Central memory CD8-positive, alpha-beta T cell (primary cell): ENCODE measurements around the gene PGPEP1.
"Not testable (repeated sequence)": the region's sequence is repeated elsewhere in the genome, so short reads cannot be mapped to it uniquely, and the experiment has no call there.

Experiments
- ATAC-seq: fragments of 150-1000 bp; cut with Tn5 transposase; replicated peaks from 2 replicates; pipeline ENCODE4 v1.10.0; 2022; ENCODE audit warnings: mild to moderate bottlenecking, moderate FRiP score, moderate number of reproducible peaks; ENCODE audit not compliant: poor library complexity, severe bottlenecking; ENCODE audit errors: extremely low read depth
- DNase-seq, 2 donors: peaks; one replicate each; pipeline ENCODE4 v3.0.0; 2021; ENCODE audit warnings: low spot score in 2 of 2
- H3K27ac Mint-ChIP-seq: one replicate; pipeline ENCODE4 v1.8.0; 2022; ENCODE audit warnings: low read depth, mild to moderate bottlenecking, moderate library complexity, mixed read lengths
- H3K27me3 Mint-ChIP-seq: one replicate; pipeline ENCODE4 v1.8.0; 2022; ENCODE audit warnings: mixed read lengths
- H3K36me3 Mint-ChIP-seq: one replicate; pipeline ENCODE4 v1.8.0; 2022; ENCODE audit warnings: mild to moderate bottlenecking, moderate library complexity, mixed read lengths; ENCODE audit not compliant: insufficient read depth
- H3K4me1 Mint-ChIP-seq: one replicate; pipeline ENCODE4 v1.8.0; 2022; ENCODE audit warnings: mixed read lengths
- H3K4me3 Mint-ChIP-seq: one replicate; pipeline ENCODE4 v1.8.0; 2022; ENCODE audit warnings: mild to moderate bottlenecking, moderate library complexity, mixed read lengths
- H3K9me3 Mint-ChIP-seq: one replicate; pipeline ENCODE4 v1.8.0; 2022; ENCODE audit warnings: mixed read lengths

The PGPEP1 gene

DNA sequence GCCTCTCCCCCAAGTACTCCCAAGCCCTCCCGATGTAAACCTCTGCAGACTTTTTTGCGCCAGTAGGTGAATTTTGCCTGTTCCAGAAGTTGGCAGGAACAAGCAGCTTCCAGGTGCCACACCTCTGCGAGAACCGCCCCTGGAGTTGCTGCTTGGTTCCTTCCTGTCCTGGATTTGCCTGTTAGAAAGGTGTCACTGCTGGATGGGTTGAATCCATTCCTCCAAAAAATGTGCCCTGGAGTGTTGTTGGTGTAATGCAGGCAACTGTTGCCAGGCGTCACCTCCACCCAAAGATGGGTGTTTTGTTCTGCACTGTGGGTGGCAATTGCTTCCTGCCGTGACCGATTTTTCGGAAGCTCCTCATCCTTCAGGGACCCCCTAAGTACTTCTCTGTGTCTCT lies 5.7 kb downstream of the PGPEP1 start:
- ATAC-seq, result no peak
- no peak overlapping the region for H3K4me3 Mint-ChIP-seq
- peaks cover 22% of the 10 kb centered on the region for H3K4me1 Mint-ChIP-seq
- no peaks in the 10 kb centered on the region for H3K9me3 Mint-ChIP-seq
- H3K27me3 Mint-ChIP-seq, result no peaks in the 10 kb centered on the region
- H3K36me3 Mint-ChIP-seq, result peaks cover 36% of the 10 kb centered on the region
- no peak for DNase-seq
- no peak overlapping the region for H3K27ac Mint-ChIP-seq

DNA sequence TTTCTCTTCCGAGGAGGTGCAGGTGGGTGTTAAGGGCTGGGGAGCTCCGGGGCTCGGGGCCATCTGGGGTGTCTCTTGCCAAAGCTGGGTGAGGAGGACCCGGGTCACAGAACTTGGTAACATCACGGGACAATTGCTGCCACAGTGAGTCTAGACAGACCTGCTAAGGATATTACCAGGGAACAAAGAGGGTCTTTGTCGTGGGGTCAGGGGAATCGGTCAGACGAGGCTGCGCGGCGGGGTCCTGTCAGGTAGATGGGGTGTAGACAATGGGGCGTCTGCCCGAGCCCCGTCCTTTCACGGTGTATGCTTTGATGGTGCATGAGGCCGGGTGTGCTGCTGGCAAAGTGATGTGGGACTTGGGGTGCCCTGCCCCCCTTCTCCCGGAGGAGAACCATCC lies 7.8 kb downstream of the PGPEP1 start:
- ATAC-seq (no peak), DNase-seq (no peak)
- H3K36me3 Mint-ChIP-seq, result peaks cover 34% of the 10 kb centered on the region
- no peaks in the 10 kb centered on the region for H3K27me3 Mint-ChIP-seq
- H3K4me1 Mint-ChIP-seq, result peaks cover 17% of the 10 kb centered on the region
- H3K9me3 Mint-ChIP-seq, result no peaks in the 10 kb centered on the region
- no peak overlapping the region for H3K4me3 Mint-ChIP-seq
- no peak overlapping the region for H3K27ac Mint-ChIP-seq

DNA sequence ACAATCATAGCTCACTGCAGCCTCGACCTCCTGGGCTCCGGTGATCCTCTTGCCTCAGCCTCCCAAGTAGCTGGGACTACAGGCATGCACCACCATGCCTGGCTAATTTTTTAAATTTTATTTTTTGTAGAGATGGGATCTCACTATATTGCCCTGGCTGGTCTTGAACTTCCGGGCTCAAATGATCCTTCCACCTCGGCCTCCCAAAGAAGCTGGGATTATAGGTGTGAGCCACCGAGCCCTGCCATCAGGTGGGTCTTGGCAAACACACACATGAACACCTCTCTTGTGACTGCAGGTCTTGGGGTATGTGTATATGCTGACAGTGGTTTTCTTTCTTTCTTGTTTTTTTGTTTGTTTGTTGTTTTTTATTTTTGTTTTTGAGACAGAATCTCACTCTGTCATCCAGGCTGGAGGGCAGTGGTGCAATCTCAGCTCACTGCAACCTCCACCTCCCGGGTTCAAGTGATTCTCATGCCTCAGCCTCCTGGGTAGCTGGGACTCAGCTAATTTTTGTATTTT lies 8.5 kb downstream of the PGPEP1 start:
- not testable (repeated sequence) for H3K27me3 Mint-ChIP-seq, H3K9me3 Mint-ChIP-seq, H3K27ac Mint-ChIP-seq, ATAC-seq, H3K4me3 Mint-ChIP-seq, DNase-seq
- peaks cover 23% of the 10 kb centered on the region for H3K4me1 Mint-ChIP-seq
- H3K36me3 Mint-ChIP-seq, result peaks cover 34% of the 10 kb centered on the region

DNA sequence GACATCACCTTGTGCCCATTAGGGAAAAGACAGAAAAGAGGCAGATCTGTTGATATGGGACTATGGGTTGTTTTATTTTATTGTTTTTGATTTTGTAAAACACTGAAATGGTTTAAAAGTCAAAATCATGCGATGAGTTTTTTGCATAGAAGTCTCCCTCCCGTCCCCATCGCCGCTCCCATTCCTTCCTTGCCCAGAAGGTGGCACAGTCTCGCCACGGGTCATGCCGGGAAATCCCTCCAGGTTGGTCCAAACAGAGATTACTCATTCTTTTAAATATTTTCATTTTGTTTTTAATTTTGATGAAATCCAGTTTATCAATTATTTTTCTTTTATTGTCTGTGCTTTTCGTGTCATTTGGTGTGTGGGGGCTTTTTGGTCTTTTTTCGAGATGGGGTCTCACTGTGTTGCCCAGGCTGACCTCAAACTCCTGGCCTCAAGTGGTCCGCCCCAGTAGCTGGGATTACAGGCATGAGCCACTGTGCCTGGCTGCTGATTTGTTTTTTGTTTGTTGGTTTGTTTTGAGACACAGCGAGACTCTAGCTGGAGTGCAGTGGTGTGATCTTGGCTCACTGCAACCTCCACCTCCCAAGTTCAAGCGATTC lies 9.2 kb downstream of the PGPEP1 start:
- H3K36me3 Mint-ChIP-seq, result peaks cover 29% of the 10 kb centered on the region
- H3K27me3 Mint-ChIP-seq, result no peaks in the 10 kb centered on the region
- H3K9me3 Mint-ChIP-seq, result no peaks in the 10 kb centered on the region
- no peak for DNase-seq
- no peak overlapping the region for H3K27ac Mint-ChIP-seq
- no peak overlapping the region for H3K4me3 Mint-ChIP-seq
- H3K4me1 Mint-ChIP-seq, result peaks cover 23% of the 10 kb centered on the region
- no peak for ATAC-seq

DNA sequence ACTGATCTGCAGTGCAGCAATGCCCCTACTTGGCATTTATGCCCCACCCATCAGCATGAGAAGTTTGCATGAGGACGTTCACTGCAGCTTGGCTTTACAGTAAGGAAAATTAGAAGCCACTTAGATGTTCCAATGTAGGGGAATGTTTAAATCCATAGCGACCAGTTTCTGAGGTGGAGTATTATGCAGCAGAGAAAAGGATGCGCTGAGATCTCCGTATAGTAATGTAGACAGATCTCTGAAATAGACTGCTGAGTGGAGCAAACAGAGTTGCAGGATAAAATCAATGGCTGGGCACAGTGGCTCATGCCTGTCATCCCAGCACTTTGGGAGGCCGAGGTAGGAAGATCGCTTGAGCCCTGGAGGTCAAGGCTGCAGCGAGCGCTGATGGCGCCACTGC lies 10.1 kb downstream of the PGPEP1 start:
- Mint-ChIP-seq H3K9me3 (no peaks in the 10 kb centered on the region), H3K27me3 (no peaks in the 10 kb centered on the region), H3K27ac (no peak overlapping the region), H3K4me3 (no peak overlapping the region), H3K4me1 (peaks cover 23% of the 10 kb centered on the region), H3K36me3 (peaks cover 29% of the 10 kb centered on the region)
- DNase-seq, result no peak
- ATAC-seq, result no peak

DNA sequence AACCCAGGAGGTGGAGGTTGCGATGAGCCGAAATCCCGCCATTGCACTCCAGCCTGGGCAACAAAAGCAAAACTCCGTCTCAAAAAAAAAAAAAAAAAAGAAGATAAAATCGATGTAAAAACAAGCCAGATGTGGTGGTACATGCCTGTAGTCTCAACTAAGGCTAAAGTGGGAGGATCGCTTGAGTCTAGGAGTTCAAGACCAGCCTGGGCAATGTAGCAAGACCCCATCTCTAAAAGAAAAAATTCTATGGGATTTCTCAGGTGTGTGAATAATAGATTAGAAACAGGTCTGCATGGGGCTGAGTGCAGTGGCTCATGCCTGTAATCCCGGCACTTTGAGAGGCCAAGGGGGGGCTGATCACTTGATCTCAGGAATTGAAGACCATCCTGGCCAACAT lies 11.1 kb downstream of the PGPEP1 start:
- no peaks in the 10 kb centered on the region for H3K9me3 Mint-ChIP-seq
- ATAC-seq, result no peak
- no peak overlapping the region for H3K4me3 Mint-ChIP-seq
- H3K4me1 Mint-ChIP-seq, result peaks cover 17% of the 10 kb centered on the region
- no peaks in the 10 kb centered on the region for H3K27me3 Mint-ChIP-seq
- DNase-seq, result no peak
- H3K36me3 Mint-ChIP-seq, result peaks cover 34% of the 10 kb centered on the region
- H3K27ac Mint-ChIP-seq, result no peak overlapping the region

DNA sequence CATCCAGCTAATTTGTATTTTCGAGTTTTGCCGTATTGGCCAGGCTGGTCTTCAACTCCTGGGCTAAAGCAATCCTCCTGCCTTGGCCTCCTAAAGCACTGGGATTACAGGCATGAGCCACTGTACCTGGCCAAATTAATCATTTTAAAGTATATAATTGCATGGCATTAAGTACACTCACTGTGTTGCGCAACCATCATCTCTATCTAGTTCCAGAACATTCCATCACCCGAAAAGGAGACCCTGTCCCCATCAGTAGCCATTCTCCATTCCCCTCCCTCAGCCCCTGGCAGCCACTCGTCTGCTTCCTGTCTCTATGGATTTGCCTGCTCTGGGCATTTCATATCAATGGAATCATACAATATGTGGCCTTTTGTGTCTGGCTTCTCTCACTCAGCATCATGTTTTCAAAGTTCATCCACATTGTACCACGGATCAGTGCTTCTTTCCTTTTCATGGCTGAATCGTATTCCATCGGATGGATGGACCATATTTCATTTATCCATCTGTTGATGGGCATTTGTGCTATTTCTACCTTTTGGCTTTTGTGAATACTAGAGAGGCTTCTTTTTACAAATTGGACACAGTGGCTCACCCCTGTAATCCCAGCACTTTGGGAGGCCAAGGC lies 13.1 kb downstream of the PGPEP1 start:
- no peaks in the 10 kb centered on the region for H3K9me3 Mint-ChIP-seq
- no peak overlapping the region for H3K4me3 Mint-ChIP-seq
- DNase-seq, result no peak
- peaks cover 7% of the 10 kb centered on the region for H3K4me1 Mint-ChIP-seq
- no peak for ATAC-seq
- no peaks in the 10 kb centered on the region for H3K27me3 Mint-ChIP-seq
- H3K27ac Mint-ChIP-seq, result no peak overlapping the region
- peaks cover 38% of the 10 kb centered on the region for H3K36me3 Mint-ChIP-seq

DNA sequence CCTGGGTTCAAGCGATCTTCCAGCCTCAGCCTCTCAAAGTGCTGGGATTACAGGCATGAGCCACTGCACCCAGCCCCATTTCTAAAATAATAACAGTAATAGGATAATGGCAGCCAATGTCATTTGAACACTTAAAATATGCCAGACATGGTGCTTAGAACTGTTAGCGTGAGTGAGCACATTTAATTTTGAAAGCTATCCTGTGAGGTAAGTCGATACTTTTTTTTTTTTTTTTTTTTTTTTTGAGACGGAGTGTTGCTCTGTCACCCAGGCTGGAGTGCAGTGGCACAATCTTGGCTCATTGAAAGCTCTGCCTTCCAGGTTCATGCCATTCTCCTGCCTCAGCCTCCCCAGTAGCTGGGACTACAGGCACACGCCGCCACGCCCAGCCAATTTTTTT lies 14.3 kb downstream of the PGPEP1 start:
- H3K4me1 Mint-ChIP-seq, H3K9me3 Mint-ChIP-seq, H3K27me3 Mint-ChIP-seq, H3K27ac Mint-ChIP-seq, H3K4me3 Mint-ChIP-seq, ATAC-seq, DNase-seq: not testable (repeated sequence)
- H3K36me3 Mint-ChIP-seq, result peaks cover 42% of the 10 kb centered on the region

DNA sequence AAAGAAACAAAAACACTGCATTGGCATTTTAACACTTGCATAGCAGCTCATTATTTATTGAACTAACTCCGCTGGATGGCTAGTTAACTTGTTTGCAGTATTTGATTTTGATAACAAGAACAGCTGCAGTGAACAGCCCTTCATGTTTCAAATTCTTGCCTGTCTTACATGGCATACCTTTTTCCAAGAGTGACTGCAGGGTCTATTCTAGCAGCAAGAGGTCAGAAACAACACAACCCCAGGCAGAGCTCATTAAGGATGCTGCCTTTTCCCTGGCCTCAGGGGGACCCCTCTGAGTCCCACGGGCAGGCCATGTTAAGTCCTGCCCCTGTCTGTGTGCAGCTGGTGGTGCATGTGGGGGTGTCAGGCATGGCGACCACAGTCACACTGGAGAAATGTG lies 16.6 kb downstream of the PGPEP1 start:
- no peaks in the 10 kb centered on the region for H3K9me3 Mint-ChIP-seq
- peaks cover 39% of the 10 kb centered on the region for H3K36me3 Mint-ChIP-seq
- H3K4me1 Mint-ChIP-seq, result peaks cover 7% of the 10 kb centered on the region
- DNase-seq (no peak), ATAC-seq (no peak)
- H3K27ac Mint-ChIP-seq, result no peak overlapping the region
- H3K27me3 Mint-ChIP-seq, result no peaks in the 10 kb centered on the region
- no peak overlapping the region for H3K4me3 Mint-ChIP-seq

DNA sequence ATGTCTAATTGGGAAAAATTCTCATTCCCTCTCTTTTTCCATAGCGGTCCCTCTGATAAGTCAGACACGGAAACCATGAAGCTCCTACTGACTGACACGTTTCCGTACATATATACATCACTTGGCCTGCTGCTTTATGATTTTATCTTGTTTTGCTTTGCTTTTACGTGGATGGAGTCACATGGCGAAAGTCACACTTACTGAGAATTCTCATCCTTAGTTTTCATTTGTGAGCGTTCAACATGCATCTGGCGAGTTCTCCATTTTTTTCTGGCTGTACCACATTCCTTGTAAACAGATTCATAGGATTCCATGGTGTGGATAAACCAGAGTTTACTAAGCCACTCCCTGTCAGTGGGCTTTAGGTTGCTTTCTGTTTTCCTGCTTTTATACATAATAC lies 21.2 kb downstream of the PGPEP1 start:
- no peak for DNase-seq
- Mint-ChIP-seq H3K36me3 (peaks cover 40% of the 10 kb centered on the region), H3K4me1 (no peaks in the 10 kb centered on the region), H3K27me3 (no peaks in the 10 kb centered on the region), H3K27ac (no peak overlapping the region), H3K4me3 (no peak overlapping the region), H3K9me3 (no peaks in the 10 kb centered on the region)
- no peak for ATAC-seq

DNA sequence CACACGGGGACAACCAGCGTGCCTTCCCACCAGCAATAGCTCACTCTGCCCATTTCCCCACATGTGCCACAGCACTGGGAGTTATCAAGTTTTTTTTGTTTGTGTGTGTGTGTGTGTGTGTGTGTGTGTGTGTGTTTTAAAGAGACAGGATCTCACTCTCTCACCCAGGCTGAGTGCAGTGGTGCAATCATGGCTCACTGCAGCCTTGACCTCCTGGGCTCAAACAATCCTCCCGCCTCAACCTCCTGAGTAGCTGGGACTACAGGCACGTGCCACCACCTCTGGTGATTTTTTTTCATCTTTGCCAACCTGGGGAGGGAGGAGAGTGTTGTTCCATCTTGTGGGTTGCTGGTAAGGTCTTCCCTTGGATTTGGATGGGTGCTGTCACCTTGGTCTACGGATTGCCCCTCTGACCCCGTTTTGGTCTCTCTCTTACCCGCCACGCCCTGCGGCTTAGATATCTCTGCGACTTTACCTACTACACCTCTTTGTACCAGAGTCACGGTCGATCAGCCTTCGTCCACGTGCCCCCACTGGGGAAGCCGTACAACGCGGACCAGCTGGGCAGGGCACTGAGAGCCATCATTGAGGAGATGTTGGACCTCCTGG lies 22.6 kb downstream of the PGPEP1 start:
- Mint-ChIP-seq H3K27ac (no peak overlapping the region), H3K4me1 (peaks cover 4% of the 10 kb centered on the region), H3K36me3 (peaks cover 38% of the 10 kb centered on the region), H3K4me3 (no peak overlapping the region), H3K27me3 (no peaks in the 10 kb centered on the region), H3K9me3 (no peaks in the 10 kb centered on the region)
- ATAC-seq (no peak), DNase-seq (no peak)

DNA sequence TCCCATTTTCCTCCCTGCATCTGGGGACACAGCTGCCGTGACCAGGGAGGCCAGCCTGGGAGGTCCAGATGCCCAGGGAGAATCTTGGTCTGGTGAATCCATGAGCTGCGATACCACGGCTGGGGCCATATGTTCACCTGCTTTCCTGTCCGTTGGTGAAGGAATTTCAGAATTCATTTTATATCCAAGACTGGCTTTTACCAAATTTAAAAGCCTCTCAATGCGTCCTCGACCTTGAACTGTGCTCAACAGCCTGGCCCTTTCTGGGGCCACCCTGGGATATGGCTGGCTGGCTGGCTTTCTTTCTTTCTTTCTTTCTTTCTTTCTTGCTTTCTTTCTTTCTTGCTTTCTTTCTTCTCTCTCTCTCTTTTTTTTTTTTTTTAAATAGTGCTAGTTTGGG lies 23.4 kb downstream of the PGPEP1 start:
- H3K27me3 Mint-ChIP-seq, result no peaks in the 10 kb centered on the region

DNA sequence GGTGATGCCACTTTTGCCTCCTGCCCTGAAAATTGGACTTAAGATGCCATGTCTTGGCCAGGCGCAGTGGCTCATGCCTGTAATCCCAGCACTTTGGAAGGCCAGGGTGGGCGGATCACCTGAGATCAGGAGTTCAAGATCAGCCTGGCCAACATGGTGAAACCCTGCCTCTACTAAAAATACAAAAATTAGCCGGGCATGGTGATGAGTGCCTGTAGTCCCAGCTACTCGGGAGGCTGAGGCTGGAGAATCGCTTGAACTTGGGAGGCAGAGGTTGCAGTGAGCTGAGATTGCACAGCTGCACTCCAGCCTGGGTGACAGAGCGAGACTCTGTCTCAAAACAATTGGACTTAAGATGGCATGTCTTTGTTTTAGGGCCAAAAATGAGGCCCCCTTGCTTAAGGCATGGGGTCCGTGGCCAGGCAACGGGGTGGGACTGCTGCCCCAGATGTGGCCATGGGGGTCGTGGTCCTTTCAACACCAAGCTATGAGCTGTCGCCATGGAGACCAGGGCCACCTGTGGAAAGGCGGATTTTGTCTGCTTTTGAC lies 24.0 kb downstream of the PGPEP1 start:
- H3K4me1 Mint-ChIP-seq, H3K27ac Mint-ChIP-seq, H3K9me3 Mint-ChIP-seq, ATAC-seq, H3K4me3 Mint-ChIP-seq, H3K27me3 Mint-ChIP-seq, DNase-seq: not testable (repeated sequence)
- peaks cover 28% of the 10 kb centered on the region for H3K36me3 Mint-ChIP-seq

More for the DNA sequence above, 23.4 kb downstream of the PGPEP1 start:
- Mint-ChIP-seq H3K4me1 (peaks cover 4% of the 10 kb centered on the region), H3K9me3 (no peaks in the 10 kb centered on the region), H3K27ac (no peak overlapping the region), H3K4me3 (no peak overlapping the region), H3K36me3 (peaks cover 31% of the 10 kb centered on the region)
- DNase-seq (no peak), ATAC-seq (no peak)
